ENCODE results near the gene NUAK1. TPM values are rescaled to one million over a fixed set of nuclear protein-coding genes. Genes with fewer than 3 reads are reported as not detected.

NUAK1 gene
- total RNA-seq, 4 donors from 2014 or later, result 9.4 to 56.8 (median 26.8) TPM

- Histone ChIP-seq H3K27ac (peak overlapping the region in 1 of 2 donors; percentile 27), H3K36me3 (no peaks in the 10 kb centered on the region), H3K4me3 (no peak overlapping the region), H3K9me3 (no peaks in the 10 kb centered on the region), H3K4me1 (peaks cover 0 to 10% of the 10 kb centered on the region in 2 donors), H3K27me3 (no peaks in the 10 kb centered on the region)
- intact Hi-C loops (cut with DNase I; ENCODE audit: low total_unique reads), result no loop called here
- TF ChIP-seq POLR2A (IDR thresholded peaks at IDR 0.05) (no peak), CTCF (IDR thresholded peaks at IDR 0.05) (no peak)
- no peak for DNase-seq
These were observed 80.2 kb downstream of the NUAK1 start for GRCh38 chr12:106058256-106059182.

GRCh38 chr12:106054049-106054448 lies 84.7 kb downstream of the NUAK1 start:
- Histone ChIP-seq H3K36me3 (no peaks in the 10 kb centered on the region), H3K4me1 (no peaks in the 10 kb centered on the region), H3K4me3 (no peak overlapping the region), H3K27ac (no peak overlapping the region), H3K9me3 (no peaks in the 10 kb centered on the region), H3K27me3 (no peaks in the 10 kb centered on the region)
- no peak for TF ChIP-seq POLR2A (IDR thresholded peaks at IDR 0.05)
- no peak for TF ChIP-seq CTCF (IDR thresholded peaks at IDR 0.05)
- no peak for DNase-seq
- intact Hi-C loops (cut with DNase I; ENCODE audit: low total_unique reads), result no loop called here

DNA sequence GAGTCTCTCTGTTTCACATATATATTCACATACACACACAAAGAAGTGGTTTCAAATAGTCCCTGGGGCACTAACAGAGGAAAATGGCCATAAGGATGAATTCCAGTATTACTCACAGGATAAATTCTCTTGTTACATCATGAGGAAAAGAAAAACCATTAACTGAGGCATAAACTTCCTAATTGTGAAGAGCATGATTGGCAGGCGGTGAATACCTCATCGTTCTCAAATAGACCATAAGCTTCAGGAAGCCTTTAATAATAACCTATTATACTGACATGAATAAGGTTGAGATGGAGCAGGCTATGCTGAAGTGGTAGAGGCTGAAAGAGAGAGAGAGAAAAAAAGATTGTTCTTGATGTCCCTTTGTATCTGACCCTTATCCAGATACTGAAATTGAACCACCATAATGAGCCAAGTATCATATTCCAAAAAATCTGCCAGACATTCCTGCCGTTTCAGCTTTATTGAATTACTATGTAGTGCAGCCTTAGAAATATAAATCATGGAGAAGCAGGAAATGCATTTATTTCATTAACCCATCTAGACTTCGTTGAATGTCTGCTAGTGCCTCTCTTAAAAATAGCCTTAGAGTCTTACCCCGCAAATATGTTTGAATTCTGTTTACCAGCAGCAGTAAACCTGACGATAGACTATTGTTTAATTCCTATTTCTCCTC lies 86.8 kb downstream of the NUAK1 start:
- Histone ChIP-seq H3K4me1 (no peaks in the 10 kb centered on the region), H3K27ac (no peak overlapping the region), H3K27me3 (no peaks in the 10 kb centered on the region), H3K36me3 (no peaks in the 10 kb centered on the region), H3K9me3 (no peaks in the 10 kb centered on the region), H3K4me3 (no peak overlapping the region)
- DNase-seq, result no peak
- TF ChIP-seq CTCF (IDR thresholded peaks at IDR 0.05) (no peak), POLR2A (IDR thresholded peaks at IDR 0.05) (no peak)
- intact Hi-C loops (cut with DNase I; ENCODE audit: low total_unique reads), result no loop called here

- TF ChIP-seq CTCF (IDR thresholded peaks at IDR 0.05) (no peak), POLR2A (IDR thresholded peaks at IDR 0.05) (no peak)
- no peaks in the 10 kb centered on the region for H3K27me3 ChIP-seq
- DNase-seq, result no peak
These were observed 89.2 kb downstream of the NUAK1 start for GRCh38 chr12:106049546-106049945.

GRCh38 chr12:106049105-106049504 lies 89.6 kb downstream of the NUAK1 start:
- Histone ChIP-seq H3K27ac (no peak overlapping the region), H3K27me3 (no peaks in the 10 kb centered on the region), H3K9me3 (no peaks in the 10 kb centered on the region), H3K36me3 (no peaks in the 10 kb centered on the region), H3K4me3 (no peak overlapping the region), H3K4me1 (no peaks in the 10 kb centered on the region)
- no peak for DNase-seq
- intact Hi-C loops (cut with DNase I; ENCODE audit: low total_unique reads), result no loop called here
- no peak for TF ChIP-seq POLR2A (IDR thresholded peaks at IDR 0.05)
- no peak for TF ChIP-seq CTCF (IDR thresholded peaks at IDR 0.05)

More at GRCh38 chr12:106049546-106049945, 89.2 kb downstream of the NUAK1 start:
- intact Hi-C loops (cut with DNase I; ENCODE audit: low total_unique reads), result no loop called here
- Histone ChIP-seq H3K4me3 (no peak overlapping the region), H3K36me3 (no peaks in the 10 kb centered on the region), H3K27ac (no peak overlapping the region), H3K9me3 (no peaks in the 10 kb centered on the region), H3K4me1 (no peaks in the 10 kb centered on the region)
